OCI-LY3 (cell line): Measurements from ENCODE around the gene NAT10.

Experiments used
- EZH2phosphoT487 ChIP-seq: fragments of 200-600 bp; shearing (Covaris generic); IDR thresholded peaks from 2 replicates; pipeline ENCODE4 v1.6.1; 2018; ENCODE audit warnings: antibody characterized with exemption, mixed run types, low read depth
- TF ChIP-seq, protein P1 (sequence below): fragments of 200-600, 300-600 bp; sonication (generic); IDR thresholded peaks from 2 replicates; pipeline ENCODE4 v1.5.1; 2014; ENCODE audit warnings: antibody characterized with exemption, low read length, low read depth

- TF ChIP-seq, protein P1, sequence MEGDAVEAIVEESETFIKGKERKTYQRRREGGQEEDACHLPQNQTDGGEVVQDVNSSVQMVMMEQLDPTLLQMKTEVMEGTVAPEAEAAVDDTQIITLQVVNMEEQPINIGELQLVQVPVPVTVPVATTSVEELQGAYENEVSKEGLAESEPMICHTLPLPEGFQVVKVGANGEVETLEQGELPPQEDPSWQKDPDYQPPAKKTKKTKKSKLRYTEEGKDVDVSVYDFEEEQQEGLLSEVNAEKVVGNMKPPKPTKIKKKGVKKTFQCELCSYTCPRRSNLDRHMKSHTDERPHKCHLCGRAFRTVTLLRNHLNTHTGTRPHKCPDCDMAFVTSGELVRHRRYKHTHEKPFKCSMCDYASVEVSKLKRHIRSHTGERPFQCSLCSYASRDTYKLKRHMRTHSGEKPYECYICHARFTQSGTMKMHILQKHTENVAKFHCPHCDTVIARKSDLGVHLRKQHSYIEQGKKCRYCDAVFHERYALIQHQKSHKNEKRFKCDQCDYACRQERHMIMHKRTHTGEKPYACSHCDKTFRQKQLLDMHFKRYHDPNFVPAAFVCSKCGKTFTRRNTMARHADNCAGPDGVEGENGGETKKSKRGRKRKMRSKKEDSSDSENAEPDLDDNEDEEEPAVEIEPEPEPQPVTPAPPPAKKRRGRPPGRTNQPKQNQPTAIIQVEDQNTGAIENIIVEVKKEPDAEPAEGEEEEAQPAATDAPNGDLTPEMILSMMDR: no peak
- TF ChIP-seq EZH2phosphoT487: no peak
Measured at GRCh38 chr11:34190192-34191139, 85.0 kb downstream of the NAT10 start.
